Hematopoietic multipotent progenitor cell treated with erythropoietin and hydrocortisone succinate and interleukin-3 and kit ligand, for 6 days (in vitro differentiated cells): ENCODE measurements around the gene PP2D1.
"Not testable (repeated sequence)": the region's sequence is repeated elsewhere in the genome, so short reads cannot be mapped to it uniquely, and the experiment has no call there.

Source experiments
- DNase-seq: peaks from one replicate; pipeline ENCODE4 v3.0.0-alpha.2; 2015

Gene PP2D1, protein sequence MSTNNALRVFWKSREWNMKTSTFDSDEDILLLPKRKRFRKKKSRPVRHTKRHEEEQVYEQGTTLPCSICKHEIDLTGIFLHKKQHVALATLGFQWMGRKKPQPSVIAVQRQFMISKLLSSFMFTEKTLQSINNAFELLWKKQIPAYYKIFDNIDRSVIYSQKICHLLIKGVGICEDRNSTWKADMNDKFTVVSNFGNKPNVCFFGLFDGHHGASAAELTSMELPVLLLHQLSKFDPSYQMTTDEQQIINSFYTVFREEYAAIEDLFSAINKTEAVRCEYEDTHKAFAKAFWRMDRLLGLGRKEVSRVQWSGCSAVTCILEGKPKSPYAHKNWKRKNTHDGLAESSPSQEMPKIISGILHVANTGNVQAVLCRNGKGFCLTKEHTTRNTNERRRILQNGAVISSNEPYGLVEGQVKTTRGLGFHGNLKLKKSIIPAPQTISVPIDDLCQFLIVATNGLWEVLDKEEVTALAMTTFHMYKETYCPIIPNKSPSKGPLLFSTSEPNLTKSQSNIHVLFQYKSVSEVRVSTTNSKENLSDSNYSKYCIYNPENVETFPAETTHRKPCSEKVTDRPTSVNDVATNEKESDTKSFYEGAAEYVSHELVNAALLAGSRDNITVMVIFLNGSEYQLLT

DNA sequence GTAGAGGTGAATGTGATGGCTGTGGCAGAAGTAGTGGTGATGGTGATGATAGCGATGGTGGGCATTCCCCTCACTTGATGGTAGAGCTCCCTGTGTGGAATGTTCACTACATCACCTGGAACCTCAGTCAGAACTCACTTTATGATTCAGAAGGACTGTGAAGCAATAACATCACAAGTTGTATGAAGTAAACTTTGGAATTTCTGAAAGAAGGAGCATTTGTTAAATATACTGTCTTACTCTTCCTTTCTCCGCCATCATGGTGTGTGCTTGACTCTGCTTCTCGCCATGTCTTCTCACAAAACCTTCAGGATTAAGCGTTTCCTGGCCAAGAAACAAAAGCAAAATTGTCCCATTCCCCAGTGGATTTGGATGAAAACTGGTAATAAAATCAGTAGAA, at the start of gene PP2D1:
TSS of gene PP2D1 (minus strand) at position 101 of the 400 bp plus-strand sequence. CDS start 192 bp downstream, outside the sequence.
- DNase-seq, result no peak

DNA sequence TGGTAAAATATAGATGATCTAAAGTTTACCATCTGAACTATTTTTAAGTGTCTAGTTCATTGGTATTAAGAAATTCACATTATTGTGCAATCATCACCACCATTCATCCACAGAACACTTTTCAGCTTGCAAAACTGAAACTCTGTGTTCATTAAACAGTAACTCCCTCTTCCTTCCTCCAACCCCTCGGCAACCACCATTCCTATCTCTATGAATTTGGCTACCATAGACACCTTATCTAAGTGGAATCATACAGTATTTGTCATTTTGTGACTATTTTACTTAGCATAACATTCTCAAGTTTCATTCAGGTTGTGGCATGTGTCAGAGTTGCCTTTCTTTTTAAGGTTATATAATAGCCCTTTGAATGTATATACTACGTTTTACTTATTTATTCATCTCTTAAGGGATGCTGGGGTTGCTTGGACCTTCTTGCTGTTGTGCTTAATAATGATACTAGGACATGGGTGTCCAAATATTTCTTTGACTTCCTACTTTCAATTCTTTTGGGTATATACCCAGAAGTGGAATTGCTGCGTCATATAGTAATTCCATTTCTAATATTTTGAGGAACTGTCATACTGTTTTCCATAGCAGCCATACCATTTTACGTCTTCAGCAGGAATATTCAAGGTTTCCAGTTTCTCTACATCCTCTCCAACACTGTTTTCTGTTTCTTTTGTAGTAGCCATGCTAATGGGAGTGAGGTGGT, 49.1 kb upstream of the PP2D1 start:
- peak; percentile 75 for DNase-seq

DNA sequence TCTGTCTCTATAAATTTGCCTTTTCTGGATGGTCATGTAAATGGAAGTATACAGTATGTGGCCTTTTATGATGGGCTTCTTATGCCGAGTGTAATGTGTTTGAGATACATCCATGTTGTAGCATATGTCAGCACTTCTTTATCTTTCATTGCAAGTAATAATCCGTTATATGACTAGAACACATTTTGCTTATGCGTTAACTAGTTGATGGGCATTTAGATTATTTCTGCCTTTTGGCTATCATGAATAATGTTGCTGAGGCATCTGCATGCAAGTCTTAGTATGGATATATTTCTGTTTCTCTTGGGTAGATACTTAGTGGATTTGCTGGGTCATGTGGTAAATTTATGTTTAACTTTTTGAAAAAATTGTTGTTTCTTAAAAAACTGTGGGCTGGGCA, 47.9 kb upstream of the PP2D1 start:
- DNase-seq, result peak; percentile 51

DNA sequence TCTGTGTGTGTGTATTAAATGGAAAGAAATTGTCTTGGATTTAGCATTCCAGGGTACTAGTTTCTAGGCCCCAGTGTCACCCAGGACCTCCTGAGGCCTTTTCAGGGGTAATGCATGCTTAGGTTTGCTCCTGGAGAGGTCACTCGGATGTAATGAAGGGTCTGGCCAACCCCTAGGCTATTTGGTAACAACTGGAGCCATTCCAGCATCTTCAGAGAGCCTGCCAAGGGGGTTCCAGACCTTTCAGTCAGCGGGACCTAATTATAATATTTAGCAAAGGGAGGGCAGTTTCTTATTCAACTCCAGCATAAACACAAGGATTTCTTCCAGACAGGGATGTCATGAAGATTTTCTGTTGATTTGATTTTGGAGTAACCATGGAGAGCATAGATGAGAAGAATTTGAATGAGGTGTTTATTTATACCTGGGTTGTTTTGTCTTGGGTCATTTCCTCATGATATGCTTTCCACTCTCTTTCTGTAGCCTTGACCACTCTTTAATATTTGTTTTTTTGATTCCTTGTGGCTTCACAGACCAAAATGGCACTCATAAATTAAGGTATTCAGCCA, 45.6 kb upstream of the PP2D1 start:
- no peak for DNase-seq

DNA sequence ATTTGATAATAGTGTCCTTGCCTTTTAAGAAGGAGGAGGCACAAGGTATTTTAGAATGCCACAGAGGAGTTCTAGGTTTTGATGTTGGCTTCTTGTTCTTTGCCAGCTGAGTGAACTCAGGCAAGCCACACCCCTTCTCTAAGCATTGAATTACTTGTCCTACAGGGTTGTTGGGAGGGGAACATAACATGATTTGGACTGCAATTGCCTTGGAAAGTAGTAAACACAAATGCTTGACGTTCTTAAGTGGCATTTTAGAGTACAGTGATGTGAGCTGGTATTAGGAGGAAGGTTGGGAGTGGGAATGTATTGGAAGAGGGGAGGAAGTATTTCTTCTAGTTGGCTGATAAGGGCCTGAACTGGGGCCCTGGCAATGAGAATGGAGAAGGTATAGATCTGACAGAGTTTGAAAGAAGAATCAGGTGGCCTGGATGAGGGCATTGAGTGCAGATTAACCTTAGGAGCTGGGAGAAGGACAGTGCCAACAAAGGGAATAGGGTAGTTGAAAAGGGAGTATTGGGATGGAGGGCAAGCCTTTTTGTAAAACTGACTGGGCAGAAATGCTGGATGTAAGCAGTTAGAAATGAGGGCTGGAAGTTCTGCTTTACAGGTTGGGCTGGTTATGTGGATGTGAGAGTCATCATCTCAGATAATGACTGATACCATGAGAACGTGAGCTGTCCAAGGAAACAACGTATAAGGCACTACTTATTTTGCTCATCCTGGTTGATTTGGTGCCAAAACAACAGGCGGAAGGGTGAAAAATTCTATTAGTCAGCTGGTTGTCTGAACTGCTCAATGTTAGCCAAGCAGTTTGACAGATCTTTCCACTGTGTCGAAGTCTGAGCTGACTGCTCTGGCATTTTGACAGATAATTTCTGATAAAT, 44.9 kb upstream of the PP2D1 start:
- peak; percentile 48 for DNase-seq

DNA sequence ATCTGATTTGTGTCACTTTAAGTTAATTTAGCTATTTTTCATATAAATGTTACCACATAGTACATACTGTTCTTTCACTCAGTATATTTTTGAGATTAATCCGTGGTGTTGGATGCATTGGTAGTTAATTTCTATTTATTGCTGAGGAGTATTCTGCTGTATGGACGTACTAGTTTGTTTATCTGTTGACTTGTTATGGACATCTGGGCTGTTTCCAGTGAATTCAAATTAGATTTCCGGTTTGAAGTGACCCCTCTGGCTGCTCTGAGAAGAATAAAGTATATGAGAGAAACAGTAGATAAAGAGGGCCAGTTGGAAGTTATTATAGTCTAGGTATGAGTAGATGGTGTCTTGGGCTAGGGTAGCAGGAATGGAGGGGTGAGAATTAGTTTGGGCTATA, 43.8 kb upstream of the PP2D1 start:
- no peak for DNase-seq

DNA sequence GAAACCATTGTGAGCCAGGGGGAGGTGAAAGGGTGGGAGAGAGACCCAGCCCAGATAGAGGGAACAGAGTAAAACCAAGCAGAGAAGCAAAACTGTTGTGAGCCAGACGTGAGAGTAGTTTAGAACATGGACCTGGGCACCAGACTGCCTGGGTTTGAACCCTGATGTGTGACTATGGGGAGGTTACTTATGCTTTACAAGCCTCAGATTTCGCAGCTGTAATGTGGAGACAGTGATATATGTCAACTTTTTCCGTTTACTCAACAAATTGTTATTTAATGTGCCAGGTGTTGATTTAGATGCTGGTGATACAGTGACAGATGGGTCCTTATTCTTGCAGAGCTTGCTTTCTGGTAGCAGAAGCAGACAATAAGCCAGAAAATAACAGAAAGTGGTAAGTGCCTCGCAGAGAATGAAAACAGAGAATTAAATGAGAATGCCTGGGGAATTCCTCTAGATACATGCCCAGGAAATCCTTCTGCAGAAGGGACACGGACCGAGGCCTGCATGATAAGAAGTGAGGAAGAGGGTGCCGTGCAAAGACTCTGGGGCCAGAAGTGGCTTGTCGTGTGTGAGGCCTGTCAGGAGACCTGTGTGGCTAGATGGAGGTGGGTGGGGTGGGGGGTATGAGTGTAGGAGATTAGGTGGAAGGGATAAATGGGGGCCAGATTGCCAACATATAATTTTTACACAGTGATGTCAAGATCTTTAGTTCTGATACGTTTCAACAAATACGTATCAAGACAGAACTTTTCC, 43.1 kb upstream of the PP2D1 start:
- DNase-seq, result peak; percentile 49

DNA sequence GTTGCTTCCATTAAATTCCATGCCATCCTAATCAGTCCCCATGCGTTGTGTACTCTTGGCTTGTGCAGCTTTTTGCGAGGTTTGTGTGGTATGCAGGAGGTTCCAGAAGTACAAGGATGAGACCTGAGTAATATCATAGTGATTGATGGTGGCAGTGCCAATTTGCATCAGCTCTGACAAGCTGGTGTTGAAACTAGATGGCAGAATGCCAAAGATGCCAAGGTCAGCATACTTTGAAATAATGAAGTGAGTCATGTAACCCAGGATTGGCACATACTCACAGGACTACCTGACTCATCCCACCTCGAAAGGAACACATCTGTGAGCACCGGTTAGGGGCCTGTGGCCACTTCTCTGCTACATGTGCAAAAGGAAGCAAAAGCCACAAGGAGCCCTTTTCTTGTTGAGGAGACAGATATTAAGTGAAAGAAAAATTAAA, 42.5 kb upstream of the PP2D1 start:
- peak; percentile 90 for DNase-seq

DNA sequence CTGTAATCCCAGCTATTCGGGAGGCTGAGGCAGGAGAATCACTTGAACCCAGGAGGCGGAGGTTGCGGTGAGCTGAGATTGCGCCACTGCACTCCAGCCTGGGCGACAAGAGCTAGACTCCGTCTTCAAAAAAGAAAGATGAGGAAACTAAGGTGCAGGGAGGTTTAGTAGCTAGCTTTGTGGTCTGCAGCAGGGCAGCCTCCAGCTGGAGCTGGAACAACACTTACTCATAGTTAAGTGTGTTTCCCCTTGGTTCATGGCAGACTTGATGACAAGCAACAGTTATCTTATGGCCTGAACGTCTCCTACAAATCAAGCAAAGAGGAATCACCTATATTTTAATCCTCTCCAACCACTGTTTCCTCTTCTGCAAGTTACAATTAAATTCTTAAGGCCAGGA, 40.8 kb upstream of the PP2D1 start:
- DNase-seq, result no peak

DNA sequence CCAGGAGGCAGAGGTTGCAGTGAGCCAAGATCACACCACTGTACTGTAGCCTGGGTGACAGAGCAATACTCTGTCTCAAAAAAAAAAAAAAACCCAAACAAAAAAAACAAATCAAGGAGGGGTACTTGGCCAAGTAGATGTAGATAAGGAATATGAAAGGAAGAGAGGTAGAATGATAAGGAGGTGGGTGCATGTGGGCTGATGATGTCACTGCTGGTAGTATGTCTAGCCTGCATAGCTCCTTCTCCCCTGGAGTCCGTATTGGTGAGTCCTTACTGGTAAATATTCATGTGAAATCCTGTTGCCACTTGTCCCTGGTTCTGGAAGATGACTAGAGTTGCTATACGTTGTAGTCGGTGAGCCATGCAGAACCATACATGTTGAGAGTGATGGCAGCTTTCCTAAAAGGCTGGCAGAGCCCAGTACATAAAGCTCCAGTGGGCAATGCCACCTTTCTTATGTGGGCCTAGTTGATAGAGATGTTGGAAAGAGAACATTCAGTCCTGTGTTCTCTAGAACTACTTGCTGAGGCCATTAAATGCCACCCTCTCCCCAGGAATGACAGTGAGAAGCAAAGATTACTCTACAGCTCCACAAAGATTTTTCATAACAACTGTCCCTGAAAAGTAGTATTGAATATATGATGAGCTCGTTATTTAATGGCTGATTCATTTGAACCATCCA, 39.2 kb upstream of the PP2D1 start:
- no peak for DNase-seq

DNA sequence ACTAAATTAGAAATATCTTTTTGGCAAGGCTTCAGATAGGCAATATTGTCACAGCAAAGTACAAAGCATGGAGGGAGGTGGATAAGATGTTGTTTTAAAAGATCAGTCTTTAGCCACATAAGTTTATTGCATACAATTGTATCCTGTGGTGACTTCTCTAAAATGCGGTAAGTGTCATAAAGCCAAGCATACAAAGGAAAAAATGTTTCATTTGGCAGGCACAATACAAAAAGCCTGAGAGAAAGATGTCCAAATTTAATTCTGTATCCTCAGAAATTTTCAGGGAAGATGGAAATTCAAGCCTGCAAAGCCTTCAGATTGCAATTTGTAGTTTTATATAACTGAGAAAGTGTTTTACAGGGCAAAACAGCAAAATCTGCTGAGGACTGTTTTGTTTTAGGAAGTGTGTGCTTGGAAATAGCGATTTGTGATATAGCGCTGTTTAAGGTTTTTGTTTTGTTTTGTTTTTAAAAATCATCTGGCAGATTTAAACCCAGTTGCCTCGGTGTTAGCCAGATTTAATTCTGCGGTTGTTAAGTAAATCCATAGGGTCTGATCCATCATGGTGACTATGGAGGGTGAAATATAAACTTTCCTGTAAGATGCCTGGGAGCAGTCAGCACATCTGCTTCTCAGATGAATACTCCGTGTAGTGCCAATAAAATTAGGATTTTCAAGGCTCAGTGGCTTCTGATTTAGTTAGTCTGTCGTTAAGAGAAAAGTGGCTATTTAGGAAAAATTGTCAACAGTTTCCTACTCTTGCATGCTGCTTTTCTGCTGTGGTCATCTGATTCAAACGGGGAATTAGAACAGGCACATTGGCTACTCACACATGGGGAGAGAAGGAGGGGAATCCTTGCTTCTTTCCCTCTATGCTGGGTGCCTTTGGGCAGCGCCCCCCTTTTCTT, 36.2 kb upstream of the PP2D1 start:
- no peak for DNase-seq

DNA sequence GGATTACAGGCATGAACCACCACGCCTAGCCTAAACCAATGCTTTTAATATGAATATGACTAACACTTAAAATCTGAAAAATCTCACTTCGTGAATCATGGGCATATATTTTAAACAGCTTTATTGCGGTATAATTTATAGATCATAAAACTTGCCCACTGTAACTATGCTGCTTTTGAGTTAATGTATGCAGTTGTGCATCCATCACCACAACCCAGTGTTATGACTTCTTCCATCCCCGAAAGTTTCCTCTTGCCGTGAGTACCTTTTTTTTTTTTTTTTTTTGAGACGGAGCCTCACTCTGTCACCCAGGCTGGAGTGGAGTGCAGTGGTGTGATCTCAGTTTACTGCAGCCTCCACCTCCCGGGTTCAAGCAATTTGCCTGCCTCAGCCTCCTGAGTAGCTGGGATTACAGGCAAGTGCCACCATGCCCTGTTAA, 35.3 kb upstream of the PP2D1 start:
- DNase-seq, result no peak

DNA sequence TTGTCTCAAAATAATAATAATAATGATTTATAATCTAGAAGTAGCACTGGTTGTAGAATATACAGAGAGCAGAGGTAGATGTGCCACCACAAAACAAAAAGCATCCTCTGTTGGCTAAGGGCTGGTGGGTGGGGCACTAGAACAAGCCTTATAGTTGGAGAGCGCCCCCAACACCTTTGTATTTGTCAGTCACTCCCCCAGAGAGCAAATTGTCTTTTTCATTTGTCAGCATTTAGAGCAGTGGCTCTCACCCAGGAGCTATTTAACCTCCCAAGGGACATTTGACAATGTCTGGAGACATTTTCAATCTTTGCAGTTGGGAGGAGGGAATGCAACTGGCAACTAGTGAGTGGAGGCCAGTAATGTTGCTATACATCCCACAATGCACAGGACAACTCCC, 34.5 kb upstream of the PP2D1 start:
- no peak for DNase-seq

DNA sequence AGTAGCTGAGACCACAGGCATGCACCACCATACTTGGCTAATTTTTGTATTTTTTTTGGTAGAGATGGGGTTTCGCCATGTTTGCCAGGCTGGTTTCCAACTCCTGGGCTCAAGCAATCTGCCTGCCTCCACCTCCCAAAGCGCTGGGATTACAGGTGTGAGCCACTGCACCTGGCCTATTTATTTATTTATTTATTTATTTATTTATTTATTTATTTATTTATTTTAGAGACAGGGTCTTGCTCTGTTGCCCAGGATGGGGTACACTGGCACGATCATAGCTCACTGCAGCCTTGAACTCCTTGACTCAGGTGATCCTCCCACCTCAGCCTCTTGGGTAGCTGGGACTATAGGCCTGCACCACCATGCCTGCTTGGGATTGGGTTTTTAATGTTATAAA, 33.1 kb upstream of the PP2D1 start:
- not testable (repeated sequence) for DNase-seq

DNA sequence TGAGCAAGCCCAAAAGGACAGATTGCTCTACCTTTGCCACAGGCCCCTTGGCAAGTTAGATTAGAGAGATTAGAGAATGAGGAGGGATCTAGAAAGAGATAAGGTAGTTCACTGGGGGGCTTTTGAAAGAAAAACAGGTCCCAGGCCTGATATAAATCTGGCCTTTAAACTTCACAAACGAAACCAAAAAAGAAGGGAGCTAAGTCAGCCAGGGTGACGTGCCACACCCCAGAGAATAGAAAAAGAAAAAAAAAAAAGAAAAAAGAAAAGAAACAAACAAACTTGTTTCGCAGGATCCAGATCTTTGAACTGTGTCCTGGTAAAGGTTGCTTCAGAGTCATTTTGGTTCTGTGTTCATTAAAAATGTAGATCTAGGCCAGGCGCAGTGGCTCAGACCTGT, 31.8 kb upstream of the PP2D1 start:
- no peak for DNase-seq

DNA sequence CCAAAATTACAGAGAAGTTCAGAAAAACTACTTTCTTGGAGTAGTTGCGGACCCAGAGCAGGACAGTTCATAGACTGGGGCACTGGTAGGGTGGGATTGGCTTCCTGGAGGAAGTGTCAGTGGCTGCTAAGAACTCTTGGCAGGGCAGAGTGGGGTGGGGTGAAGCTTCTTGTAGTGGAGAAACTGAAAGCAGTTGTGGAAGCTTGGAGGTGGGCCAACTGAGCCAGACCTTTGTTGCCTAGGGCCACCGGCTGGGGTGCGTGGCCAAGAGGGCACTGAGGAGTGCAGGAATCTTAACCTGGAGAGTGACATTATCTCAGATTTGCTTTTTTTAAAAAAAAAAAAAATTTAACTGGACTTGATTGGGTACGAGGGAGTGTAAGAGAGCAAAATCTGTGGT, 31.3 kb upstream of the PP2D1 start:
- peak; percentile 90 for DNase-seq

DNA sequence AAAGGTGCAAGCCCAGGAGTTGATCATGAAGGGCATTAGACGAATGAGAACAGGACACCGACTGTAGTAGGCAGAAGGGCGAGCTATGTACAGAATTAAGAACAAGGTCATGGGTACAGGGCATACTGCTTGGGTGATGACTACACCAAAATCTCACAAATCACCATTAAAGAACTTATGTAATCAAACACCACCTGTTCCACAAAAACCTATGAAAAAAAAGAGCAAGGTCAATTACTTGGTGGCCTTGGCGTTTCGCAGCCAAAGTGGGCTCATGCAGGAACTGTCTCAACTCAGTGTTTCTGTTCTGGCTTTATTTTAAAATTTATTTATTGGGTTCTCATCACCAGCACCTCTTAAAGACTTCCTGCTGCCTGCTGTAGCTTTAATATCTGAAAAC, 30.3 kb upstream of the PP2D1 start:
- DNase-seq, result no peak

DNA sequence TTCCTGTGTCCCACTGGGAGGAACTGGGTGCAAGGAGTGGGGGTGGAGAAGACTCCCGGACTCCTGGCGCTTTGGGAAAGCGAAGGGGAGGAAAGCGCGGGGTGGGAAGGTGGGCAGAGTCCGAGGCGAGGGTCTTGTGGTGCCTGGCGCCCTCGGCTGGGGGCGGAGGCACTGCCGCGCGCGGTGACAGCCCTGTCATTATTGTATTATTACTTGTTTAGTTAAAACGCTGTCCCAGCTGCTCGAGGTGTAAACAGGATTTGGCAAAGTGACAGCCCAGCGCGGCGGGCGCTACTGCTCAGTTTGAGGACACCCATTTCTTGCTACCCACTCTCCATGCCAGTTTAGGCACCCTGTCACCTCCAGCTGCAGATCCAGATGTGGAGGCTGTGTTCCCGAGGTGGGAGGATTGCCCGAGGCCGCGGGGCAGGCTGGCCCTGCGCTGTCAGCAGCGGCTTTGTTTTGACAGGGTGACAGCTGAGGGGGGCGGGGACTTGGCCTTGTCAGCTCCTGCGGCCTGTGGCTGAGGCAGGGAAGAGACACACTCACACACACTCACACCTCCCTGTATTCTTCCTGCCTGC, 29.2 kb upstream of the PP2D1 start:
- DNase-seq, result peak; percentile 93

DNA sequence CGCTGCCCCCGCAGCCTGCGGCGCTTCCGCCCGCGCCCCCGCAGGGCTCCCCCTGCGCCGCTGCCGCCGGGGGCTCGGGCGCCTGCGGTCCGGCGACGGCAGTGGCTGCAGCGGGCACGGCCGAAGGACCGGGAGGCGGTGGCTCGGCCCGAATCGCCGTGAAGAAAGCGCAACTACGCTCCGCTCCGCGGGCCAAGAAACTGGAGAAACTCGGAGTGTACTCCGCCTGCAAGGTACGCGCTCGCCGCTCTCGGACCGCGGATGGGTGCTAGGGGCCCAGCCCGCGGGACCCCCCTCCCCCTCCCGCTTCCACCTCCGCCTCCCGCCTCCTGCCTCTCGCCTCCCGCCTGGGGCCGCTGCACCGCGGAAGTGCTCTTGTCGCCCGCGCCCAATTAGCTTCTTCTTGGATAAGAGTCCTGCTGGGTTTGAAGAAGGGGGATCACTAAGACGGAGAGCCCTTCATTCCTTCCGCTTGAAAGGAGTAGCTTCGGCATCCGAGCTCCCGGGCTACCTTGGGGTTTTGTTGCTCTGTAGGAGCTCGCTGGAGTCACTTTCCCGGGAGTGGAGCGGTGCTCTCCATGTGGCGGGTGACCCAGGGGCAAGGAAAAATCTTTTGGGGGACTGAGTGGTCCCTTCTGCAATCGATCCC, 28.6 kb upstream of the PP2D1 start:
- peak; percentile 93 for DNase-seq
